GM18519 (cell line): Measurements from ENCODE around the gene NCKAP5.
A peak's percentile ranks its signal among the peaks of the same experiment; 100 is the strongest.

Experiments used
- ATAC-seq: cut with Tn5 transposase; IDR thresholded peaks from one replicate; pipeline ENCODE4 v1.9.1; 2021; ENCODE audit warnings: mild to moderate bottlenecking, moderate library complexity; ENCODE audit not compliant: unreplicated experiment, low FRiP score

Gene NCKAP5

GRCh38 chr2:133574620-133575019 lies 6.4 kb upstream of the NCKAP5 start:
- no peak for ATAC-seq

GRCh38 chr2:133574186-133574585 lies 5.9 kb upstream of the NCKAP5 start:
- no peak for ATAC-seq

DNA sequence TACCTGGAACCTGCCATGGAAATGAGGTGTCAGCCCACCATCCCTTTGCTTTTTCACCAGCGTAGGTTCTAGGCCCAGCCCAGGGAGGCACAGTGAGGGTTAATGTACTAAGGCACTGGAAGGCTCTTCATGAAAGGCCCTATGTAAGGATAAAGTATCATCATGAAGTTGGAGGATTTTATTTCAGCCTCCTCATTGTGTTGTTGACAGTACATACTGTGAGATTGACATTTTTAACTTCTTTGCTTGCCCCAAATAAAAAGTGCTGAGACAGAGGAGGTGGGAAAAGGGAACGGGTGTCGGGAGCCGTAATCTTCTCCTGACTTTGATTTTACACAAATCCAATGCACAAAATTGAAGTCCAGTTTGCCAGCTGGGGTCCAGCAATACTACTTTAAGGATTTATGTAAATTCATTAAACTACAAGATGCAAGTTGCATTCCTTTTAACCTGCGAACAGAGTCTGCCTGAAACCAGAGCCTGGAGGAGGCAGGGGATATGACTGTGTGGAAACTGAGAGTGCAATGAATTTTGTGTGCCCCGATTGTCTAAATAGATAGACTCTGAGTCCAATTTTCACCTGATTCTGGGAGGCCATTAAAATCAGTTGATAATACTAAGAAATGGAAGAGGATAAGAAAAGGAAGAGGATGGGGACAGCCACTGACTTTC lies 5.4 kb upstream of the NCKAP5 start:
- ATAC-seq, result no peak

- ATAC-seq, result no peak
Measured at GRCh38 chr2:133571249-133571648, 3.0 kb upstream of the NCKAP5 start.

GRCh38 chr2:133570542-133570941 lies 2.3 kb upstream of the NCKAP5 start:
- no peak for ATAC-seq

DNA sequence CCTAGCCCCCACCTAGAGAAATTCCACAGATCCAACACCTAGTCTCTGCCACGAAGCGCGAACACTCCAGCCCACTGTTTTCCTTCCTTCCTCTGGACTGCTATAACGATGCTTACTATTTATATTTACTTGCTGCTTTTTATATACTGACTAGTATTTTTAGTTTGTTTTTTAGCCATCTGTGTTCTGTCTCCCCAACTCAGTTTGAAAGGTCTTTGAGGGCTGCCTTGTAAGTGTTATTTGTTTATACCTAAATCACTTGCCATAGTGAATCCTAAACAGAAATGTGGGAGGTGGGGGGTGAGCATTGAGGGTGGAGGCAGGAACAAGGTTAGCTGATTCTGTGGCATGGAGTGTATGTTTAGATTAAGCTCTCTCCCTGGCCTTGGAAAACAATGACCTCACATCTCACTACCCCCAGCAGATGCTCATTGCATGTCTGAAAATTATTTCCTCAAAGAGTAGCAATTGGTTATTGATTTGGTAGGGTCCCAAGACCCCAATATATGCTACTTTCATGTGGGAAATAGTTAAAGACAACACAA lies 1.1 kb upstream of the NCKAP5 start:
- no peak for ATAC-seq

GRCh38 chr2:133568598-133568997 lies 335 bp upstream of the NCKAP5 start:
- ATAC-seq, result no peak

DNA sequence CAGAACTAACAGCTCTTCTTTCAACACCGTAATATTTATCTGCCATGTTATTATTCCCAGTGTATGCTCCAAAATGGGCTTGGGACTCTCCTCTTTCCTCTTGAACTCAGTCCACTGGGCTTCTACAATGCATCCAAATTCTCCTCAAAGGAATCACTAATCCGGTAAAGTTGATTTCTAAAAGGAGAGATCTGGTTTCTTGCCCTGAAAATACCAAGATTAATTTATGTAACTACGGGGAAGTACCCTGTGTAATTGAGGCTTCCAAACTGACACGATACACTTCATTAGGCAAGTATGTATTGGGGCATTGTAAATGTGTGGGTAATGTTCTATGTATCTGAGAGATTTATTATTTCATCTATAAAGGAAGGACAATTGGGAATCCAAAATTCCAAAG lies 5.7 kb downstream of the NCKAP5 start:
- ATAC-seq, result no peak

GRCh38 chr2:133561045-133561852 lies 7.0 kb downstream of the NCKAP5 start:
- ATAC-seq, result peak; percentile 65

DNA sequence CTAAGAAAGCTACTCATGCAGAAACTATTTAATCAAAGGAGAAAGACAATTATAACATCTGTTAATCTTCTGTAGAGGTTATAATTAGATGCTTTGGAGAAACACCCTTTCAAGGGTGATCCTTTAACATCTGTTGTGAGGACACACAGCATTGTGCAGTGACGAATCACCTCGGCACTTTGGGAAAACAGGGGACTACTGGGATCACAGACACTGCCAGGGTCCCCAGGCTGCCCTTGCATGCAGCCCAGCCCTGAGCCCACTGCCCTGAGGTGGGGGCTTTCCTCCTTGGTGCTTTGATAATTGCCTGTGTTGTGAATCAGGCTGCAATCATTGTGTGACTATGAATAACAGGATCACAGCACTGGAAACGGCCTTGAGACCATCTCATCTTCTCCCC lies 10.6 kb downstream of the NCKAP5 start:
- ATAC-seq, result no peak

DNA sequence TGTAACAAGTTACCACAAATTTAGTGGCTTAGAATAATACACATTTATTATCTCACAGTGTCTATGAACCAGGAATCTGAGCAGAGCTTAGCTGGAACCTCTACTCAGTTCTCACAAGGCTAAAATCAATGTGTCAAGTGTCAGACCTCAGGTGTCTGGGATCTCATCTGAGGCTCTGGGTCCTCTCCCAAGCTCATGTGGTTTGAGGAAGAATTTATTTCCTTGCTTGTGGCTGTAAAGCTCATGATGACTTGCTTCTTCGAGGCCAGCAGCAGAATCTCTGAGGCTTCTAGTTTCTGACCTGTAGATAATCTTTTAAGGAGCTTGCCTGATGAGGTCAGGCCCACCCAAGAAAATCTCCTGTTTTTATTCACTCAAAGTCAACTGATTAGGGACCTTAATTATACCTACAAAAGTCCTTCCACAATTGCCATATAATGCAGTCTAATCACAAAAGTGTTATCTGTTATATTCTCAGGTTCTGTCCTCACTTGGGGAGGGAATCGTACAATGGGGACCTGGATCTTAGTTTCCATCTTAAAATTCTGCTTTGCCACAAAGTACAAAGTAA lies 14.3 kb downstream of the NCKAP5 start:
- no peak for ATAC-seq

GRCh38 chr2:133553251-133553650 lies 15.0 kb downstream of the NCKAP5 start:
- no peak for ATAC-seq

GRCh38 chr2:133552821-133553220 lies 15.4 kb downstream of the NCKAP5 start:
- no peak for ATAC-seq

DNA sequence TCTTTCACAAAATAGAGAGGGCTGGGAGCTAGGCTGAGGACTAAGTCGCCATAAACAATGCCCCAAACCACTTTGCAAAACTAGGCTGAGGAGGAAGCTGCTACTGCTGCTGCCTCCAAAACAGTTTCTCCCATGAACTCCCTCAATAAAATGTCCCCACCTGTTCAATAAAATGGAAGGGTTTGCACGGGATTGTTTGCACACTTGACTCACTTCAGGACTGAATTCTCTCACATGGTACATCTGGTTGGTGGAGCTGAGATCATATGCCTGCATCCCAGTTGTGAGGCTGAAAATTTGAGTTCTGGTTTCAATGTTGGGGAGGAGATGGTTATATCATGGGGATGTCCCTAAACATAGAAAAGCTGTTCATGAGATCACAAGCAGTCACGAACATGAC lies 26.5 kb downstream of the NCKAP5 start:
- ATAC-seq, result no peak

GRCh38 chr2:133541376-133541775 lies 26.9 kb downstream of the NCKAP5 start:
- no peak for ATAC-seq

GRCh38 chr2:133532919-133533318 lies 35.3 kb downstream of the NCKAP5 start:
- no peak for ATAC-seq

DNA sequence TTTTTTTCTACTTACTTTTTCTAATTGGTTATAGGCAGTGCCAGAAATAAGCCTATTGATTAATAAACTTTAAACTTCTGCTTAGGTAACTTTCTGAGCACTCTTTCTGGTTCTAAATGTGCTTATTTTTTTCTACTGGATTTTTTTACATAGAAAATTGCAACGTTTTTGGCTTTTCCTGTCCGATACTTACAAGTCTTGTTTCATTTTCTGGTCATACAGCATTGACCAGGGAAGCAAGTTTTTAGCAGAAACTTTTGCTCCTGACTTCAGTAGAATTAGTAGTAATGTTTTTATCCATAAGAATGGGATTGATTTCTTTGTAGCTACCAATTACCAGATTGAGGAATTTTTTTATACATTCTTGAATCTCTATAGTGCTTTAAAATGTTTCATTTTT lies 36.9 kb downstream of the NCKAP5 start:
- ATAC-seq, result no peak

DNA sequence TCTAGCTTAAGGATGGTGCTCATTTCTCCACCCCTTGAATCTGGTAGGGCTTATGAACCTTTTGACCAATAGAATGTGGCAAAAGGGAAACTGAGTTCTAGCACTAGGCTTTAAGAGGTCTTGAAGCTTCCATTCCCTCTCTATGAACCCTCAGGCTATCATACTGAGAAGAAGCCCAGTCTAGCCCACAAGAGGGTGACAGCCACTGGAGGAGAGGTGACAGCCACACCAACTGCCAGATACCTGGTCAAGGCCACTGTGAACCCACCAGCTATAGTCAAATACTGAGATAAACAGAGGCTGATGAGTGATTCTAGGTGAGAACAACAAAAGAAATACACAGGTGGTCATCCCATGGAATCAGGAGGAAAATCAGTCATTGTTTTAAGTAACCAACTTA lies 37.6 kb downstream of the NCKAP5 start:
- no peak for ATAC-seq

DNA sequence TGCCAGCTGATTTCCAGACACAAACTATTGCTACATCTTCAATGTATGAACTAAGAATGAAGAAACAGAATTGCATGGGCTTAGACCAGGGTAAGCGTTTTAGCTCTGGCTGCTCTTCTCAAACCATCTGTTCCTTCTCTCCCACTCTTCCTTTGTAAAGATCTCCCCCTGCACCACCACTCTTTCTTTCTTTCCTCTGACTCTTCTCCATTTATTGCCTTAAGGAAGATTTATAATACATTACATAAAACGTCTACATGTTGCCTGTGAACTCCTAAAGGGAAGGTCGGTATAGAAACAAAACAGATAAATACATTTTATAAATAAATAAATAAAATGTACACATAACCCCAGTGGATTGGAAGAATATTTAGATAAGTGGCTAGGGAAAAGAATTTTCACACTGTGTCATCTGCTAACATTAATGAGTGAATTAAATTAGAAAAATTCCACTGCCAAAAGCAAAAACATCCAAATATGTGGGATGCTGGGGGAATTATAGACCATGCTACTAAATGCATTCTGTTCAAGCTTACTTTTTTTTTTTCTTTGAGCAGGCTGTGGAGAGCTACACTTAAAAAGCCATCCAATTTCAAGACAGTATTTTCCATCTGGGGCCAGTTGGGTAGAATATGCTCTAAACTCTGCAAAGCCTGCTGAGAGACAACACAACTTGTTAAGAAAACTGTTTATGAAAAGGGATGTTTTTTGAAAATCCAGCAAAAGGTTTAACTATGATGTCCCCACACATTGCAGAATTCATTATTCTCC lies 41.5 kb downstream of the NCKAP5 start:
- ATAC-seq, result no peak

- no peak for ATAC-seq
Measured at GRCh38 chr2:133525613-133526529, 42.4 kb downstream of the NCKAP5 start.
